Measurements from ENCODE around the gene IRF4.

GRCh38 chr6:391559-392440 lies at the start of gene IRF4:
- TF ChIP-seq CTCF (IDR thresholded peaks at IDR 0.05) (no peak), EZH2phosphoT487 (IDR thresholded peaks at IDR 0.05) (peak; percentile 74)
